HAP-1 (cell line): ENCODE results near the gene GBX1.

Experiments used
- DNase-seq, 2 experiments: peaks; one replicate each; pipeline ENCODE4 v3.0.0-alpha.2; 2016 to 2020; ENCODE audit warnings: low spot score in 2 of 2
- H3K27me3 ChIP-seq: fragments of 250-450 bp; sonication (Bioruptor Pico); 2 replicates; pipeline ENCODE4 v1.5.1; 2020; ENCODE audit warnings: low read depth, mild to moderate bottlenecking, moderate library complexity
- H3K36me3 ChIP-seq: fragments of 250-450 bp; sonication (Bioruptor Pico); replicated peaks from 2 replicates; pipeline ENCODE4 v1.5.1; 2020; ENCODE audit warnings: mild to moderate bottlenecking
- H3K4me1 ChIP-seq: fragments of 250-450 bp; sonication (Bioruptor Pico); 2 replicates; pipeline ENCODE4 v1.5.1; 2020; ENCODE audit warnings: mild to moderate bottlenecking
- H3K4me3 ChIP-seq: fragments of 250-450 bp; sonication (Bioruptor Pico); 2 replicates; pipeline ENCODE4 v1.5.1; 2020; ENCODE audit warnings: mild to moderate bottlenecking, moderate library complexity
- H3K9me3 ChIP-seq: fragments of 250-450 bp; sonication (Bioruptor Pico); 2 replicates; pipeline ENCODE4 v1.5.1; 2020; ENCODE audit warnings: mild to moderate bottlenecking, moderate library complexity
- in situ Hi-C: fragments of 300-500 bp; cut with MboI; formaldehyde crosslinking; loops from 3 replicates; pipeline ENCODE4 v1.14.3; 2020; ENCODE audit warnings: low sequenced_read_pairs, inconsistent platforms, mixed read lengths

The GBX1 gene

GRCh38 chr7:151126491-151127137 lies 40.9 kb downstream of the GBX1 start:
- in situ Hi-C loops: loop anchor here (10.0 kb wide), 1 partner anchor 178 kb away; no protein-coding TSS in a partner anchor
- Histone ChIP-seq H3K9me3 (no peaks in the 10 kb centered on the region), H3K36me3 (peaks cover 52% of the 10 kb centered on the region), H3K27me3 (no peaks in the 10 kb centered on the region), H3K4me1 (no peaks in the 10 kb centered on the region), H3K4me3 (no peak overlapping the region)
- no peak for DNase-seq

DNA sequence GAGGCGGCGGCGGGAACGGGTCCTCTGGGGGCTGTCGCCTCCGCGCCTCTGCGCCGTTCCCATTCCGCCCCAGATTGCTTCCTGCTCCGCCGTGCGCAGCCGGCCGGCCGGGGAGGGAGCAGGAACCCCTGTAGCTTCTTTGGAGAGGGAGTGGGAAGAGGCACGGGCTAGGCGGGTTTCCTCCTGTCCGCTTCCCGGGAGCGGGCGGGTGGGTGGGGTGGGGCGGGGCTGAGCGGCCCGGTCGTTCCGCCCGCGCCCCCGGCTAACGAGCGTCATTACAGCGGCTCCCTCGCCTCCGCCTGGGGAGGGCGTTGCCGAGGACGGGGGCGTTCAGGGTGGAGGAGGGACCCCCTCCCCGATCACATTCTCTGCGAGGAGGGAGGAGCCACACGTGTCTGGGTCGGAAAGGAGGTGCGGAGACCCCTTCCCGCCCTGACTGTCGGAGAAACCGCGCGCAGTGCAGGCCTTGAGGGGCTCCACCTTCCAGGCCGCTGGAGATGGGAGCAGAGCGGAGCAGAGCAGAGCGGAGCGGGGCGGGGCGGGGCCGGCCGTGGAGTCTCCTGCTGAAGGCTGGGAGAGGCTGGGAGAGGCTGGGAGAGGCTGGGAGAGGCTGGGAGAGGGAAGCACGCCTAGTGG lies 41.5 kb downstream of the GBX1 start:
- no peak for DNase-seq
- in situ Hi-C loops: loop anchor here (10.0 kb wide), 1 partner anchor 179 kb away; no protein-coding TSS in a partner anchor
- no peak overlapping the region for H3K4me3 ChIP-seq
- H3K9me3 ChIP-seq: no peaks in the 10 kb centered on the region
- no peaks in the 10 kb centered on the region for H3K4me1 ChIP-seq
- H3K27me3 ChIP-seq: no peaks in the 10 kb centered on the region
- peaks cover 47% of the 10 kb centered on the region for H3K36me3 ChIP-seq

- in situ Hi-C loops: loop anchor here (10.0 kb wide), 1 partner anchor 179 kb away; no protein-coding TSS in a partner anchor
These were observed 42.0 kb downstream of the GBX1 start for GRCh38 chr7:151125470-151125845.

DNA sequence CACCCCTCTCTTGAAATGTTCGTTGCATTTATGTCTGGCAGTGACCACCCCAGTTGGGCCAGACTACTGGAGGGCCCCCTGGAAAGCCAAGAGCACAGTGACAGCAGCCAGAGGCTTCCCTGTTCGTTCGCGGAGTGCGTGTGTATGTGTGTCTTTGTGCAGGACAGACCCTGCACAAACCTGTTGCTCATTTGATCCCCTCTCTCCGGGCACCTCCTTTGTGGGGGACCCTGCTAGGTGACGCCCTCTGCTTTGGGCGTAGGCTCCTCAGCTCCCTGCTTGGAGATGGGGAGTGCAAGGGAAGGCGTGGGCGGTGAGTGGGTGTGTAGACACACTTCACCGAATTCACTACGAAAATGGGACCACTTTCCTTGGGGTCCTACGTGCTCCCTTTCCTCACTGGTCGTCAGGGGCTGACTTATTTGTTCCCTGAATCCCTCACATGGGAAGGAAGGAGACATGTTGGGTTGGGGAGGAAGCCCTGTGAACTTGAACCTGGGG lies 42.5 kb downstream of the GBX1 start:
- H3K36me3 ChIP-seq: peaks cover 49% of the 10 kb centered on the region
- H3K27me3 ChIP-seq: no peaks in the 10 kb centered on the region
- no peaks in the 10 kb centered on the region for H3K9me3 ChIP-seq
- H3K4me1 ChIP-seq: no peaks in the 10 kb centered on the region
- H3K4me3 ChIP-seq: no peak overlapping the region
- DNase-seq: no peak
- in situ Hi-C loops: loop anchor here (10.0 kb wide), 1 partner anchor 180 kb away; no protein-coding TSS in a partner anchor

More at GRCh38 chr7:151125470-151125845, 42.0 kb downstream of the GBX1 start:
- H3K9me3 ChIP-seq: no peaks in the 10 kb centered on the region
- no peak for DNase-seq
- no peaks in the 10 kb centered on the region for H3K4me1 ChIP-seq
- no peaks in the 10 kb centered on the region for H3K27me3 ChIP-seq
- no peak overlapping the region for H3K4me3 ChIP-seq
- peaks cover 49% of the 10 kb centered on the region for H3K36me3 ChIP-seq

- H3K4me3 ChIP-seq: no peak overlapping the region
- H3K9me3 ChIP-seq: no peaks in the 10 kb centered on the region
- in situ Hi-C loops: loop anchor here (10.0 kb wide), 1 partner anchor 180 kb away; no protein-coding TSS in a partner anchor
- H3K36me3 ChIP-seq: peaks cover 50% of the 10 kb centered on the region
- H3K27me3 ChIP-seq: no peaks in the 10 kb centered on the region
- DNase-seq: no peak
- no peaks in the 10 kb centered on the region for H3K4me1 ChIP-seq
These were observed 43.0 kb downstream of the GBX1 start for GRCh38 chr7:151124481-151124880.

DNA sequence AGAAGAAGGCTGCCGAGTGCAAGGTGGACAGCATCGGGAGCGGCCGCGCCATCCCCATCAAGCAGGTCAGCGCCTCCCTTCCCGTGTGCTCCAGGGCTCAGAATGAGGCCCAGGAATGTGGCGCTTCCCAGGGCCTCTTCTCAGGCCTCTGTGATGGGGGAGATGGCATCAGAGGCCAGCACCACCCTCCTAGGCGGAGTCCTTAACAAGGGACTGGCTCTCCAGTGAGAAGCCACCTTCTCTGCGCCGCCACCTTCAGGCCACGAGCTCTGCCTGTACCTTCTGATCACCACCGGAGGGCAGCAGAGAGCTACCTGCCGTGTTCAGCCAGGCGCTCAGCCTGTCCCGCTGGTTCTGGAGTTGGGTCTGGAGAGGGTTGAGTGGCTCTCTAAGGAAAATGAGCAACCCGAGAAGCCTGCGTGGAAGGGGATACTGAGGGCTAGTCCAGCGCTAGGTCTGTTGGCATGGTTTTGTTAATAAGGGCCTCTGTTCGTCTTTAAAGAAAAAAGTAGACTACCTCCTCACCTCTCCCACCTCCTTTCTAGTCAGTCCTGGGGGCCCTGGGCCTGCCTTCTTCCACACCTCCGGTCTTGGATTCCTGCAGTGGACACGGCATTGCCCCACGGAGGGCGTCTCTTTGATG lies 43.6 kb downstream of the GBX1 start:
- Histone ChIP-seq H3K4me1 (no peaks in the 10 kb centered on the region), H3K9me3 (no peaks in the 10 kb centered on the region), H3K36me3 (peaks cover 51% of the 10 kb centered on the region), H3K27me3 (no peaks in the 10 kb centered on the region), H3K4me3 (no peak overlapping the region)
- in situ Hi-C loops: loop anchor here (10.0 kb wide), 1 partner anchor 181 kb away; no protein-coding TSS in a partner anchor
- peak; percentile 69 to 90 for DNase-seq

GRCh38 chr7:151123158-151123821 lies 44.2 kb downstream of the GBX1 start:
- peaks cover 53% of the 10 kb centered on the region for H3K36me3 ChIP-seq
- in situ Hi-C loops: loop anchor here (10.0 kb wide), 1 partner anchor 182 kb away; no protein-coding TSS in a partner anchor

DNA sequence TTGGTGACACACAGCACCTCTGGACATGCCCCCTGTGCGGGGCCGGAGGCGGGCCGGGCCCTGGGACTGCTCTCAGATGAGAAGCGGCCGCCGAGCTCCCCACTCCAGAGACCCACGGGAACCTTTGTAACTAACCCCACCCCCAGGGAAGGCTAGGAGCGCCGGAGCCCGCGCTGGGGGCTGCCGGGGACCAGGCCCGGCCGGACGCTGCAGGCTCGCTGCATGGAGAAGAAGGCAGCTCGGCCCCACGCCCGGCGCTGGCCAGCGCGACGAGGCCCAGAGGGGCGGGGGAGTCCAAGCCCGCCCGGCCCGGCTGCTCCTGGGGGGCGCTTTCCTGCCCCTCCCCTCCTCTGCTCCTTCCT lies 44.7 kb downstream of the GBX1 start:
- no peak for DNase-seq
- in situ Hi-C loops: loop anchor here (10.0 kb wide), 1 partner anchor 182 kb away; no protein-coding TSS in a partner anchor
- H3K36me3 ChIP-seq: peaks cover 53% of the 10 kb centered on the region
- H3K4me1 ChIP-seq: no peaks in the 10 kb centered on the region
- no peak overlapping the region for H3K4me3 ChIP-seq
- H3K9me3 ChIP-seq: no peaks in the 10 kb centered on the region
- no peaks in the 10 kb centered on the region for H3K27me3 ChIP-seq

More at GRCh38 chr7:151123158-151123821, 44.2 kb downstream of the GBX1 start:
- Histone ChIP-seq H3K9me3 (no peaks in the 10 kb centered on the region), H3K4me1 (no peaks in the 10 kb centered on the region), H3K27me3 (no peaks in the 10 kb centered on the region), H3K4me3 (no peak overlapping the region)
- peak in 1 of 2 experiments; percentile 21 for DNase-seq

DNA sequence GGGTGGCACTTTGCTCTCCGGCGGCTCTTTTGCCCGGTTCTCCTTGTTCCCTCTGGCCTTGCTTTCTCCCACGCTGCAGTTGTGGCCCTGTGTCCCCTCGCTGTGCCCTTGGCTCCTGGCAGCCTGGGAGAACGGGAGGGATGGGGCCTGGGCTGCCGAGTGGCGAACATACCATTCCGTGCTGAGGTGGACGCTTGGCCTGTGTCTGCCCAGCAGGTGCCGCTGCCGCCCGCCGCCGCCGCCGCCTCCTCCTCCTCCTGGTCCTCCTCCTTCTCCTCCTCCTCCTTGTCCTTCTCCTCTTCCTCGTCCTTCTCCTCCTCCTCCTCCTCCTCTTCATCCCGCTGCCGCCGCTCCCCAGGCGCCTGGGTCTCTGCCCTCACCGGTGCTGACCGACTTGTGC lies 45.2 kb downstream of the GBX1 start:
- in situ Hi-C loops: loop anchor here (10.0 kb wide), 1 partner anchor 183 kb away; no protein-coding TSS in a partner anchor
- DNase-seq: no peak
- Histone ChIP-seq H3K4me3 (no peak overlapping the region), H3K4me1 (no peaks in the 10 kb centered on the region), H3K27me3 (no peaks in the 10 kb centered on the region), H3K9me3 (no peaks in the 10 kb centered on the region), H3K36me3 (peaks cover 50% of the 10 kb centered on the region)

GRCh38 chr7:151121380-151122170 lies 45.9 kb downstream of the GBX1 start:
- in situ Hi-C loops: loop anchor here (10.0 kb wide), 1 partner anchor 183 kb away; no protein-coding TSS in a partner anchor
- H3K4me3 ChIP-seq: no peak overlapping the region
- no peaks in the 10 kb centered on the region for H3K27me3 ChIP-seq
- DNase-seq: no peak
- H3K4me1 ChIP-seq: no peaks in the 10 kb centered on the region
- peaks cover 52% of the 10 kb centered on the region for H3K36me3 ChIP-seq
- no peaks in the 10 kb centered on the region for H3K9me3 ChIP-seq

DNA sequence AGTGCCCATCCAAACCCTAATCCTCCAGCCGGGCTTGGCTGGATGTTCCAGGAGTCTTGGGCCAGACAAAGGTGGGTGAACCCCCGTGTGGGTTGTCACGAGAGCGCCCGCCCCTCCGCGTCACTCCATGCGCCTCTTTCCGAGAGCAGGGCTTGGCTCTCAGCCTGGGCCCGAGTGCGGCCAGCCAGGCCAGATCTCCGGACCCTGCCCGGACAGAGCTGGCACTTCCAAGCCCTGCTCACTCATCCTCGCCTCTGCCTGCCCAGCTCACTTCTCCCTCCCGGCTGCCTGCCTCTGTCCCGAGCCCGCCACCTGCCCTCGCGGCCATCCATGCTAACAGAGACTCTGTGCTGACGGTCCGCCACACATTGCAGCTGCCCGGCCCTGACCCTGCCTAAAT lies 46.6 kb downstream of the GBX1 start:
- Histone ChIP-seq H3K27me3 (no peaks in the 10 kb centered on the region), H3K36me3 (peaks cover 52% of the 10 kb centered on the region), H3K4me1 (no peaks in the 10 kb centered on the region), H3K9me3 (no peaks in the 10 kb centered on the region), H3K4me3 (no peak overlapping the region)
- in situ Hi-C loops: loop anchor here (10.0 kb wide), 1 partner anchor 184 kb away; no protein-coding TSS in a partner anchor
- no peak for DNase-seq

- in situ Hi-C loops: loop anchor here (10.0 kb wide), 1 partner anchor 185 kb away; no protein-coding TSS in a partner anchor
- Histone ChIP-seq H3K4me1 (no peaks in the 10 kb centered on the region), H3K4me3 (no peak overlapping the region), H3K36me3 (peaks cover 48% of the 10 kb centered on the region), H3K27me3 (no peaks in the 10 kb centered on the region), H3K9me3 (no peaks in the 10 kb centered on the region)
- DNase-seq: no peak
These were observed 47.6 kb downstream of the GBX1 start for GRCh38 chr7:151119902-151120301.

- H3K36me3 ChIP-seq: peaks cover 39% of the 10 kb centered on the region
- H3K9me3 ChIP-seq: no peaks in the 10 kb centered on the region
- DNase-seq: no peak
- no peak overlapping the region for H3K4me3 ChIP-seq
- no peaks in the 10 kb centered on the region for H3K4me1 ChIP-seq
- H3K27me3 ChIP-seq: no peaks in the 10 kb centered on the region
- in situ Hi-C loops: no loop called here
These were observed 48.5 kb downstream of the GBX1 start for GRCh38 chr7:151119055-151119415.
